ENCODE measurements around the gene SH3RF3. TPM values are rescaled to one million over a fixed set of nuclear protein-coding genes. Genes with fewer than 3 reads are reported as not detected.

The SH3RF3 gene
- polyA plus RNA-seq, 1 of the 3 experiments (the other 2 are of a cell fraction) = 1.9 TPM

- Histone ChIP-seq H4K20me1 (ENCODE audit: insufficient read depth) (peaks cover 5% of the 10 kb centered on the region; the same call in 1 of the 2 replicates), H3K4me3 (ENCODE audit: low read depth in 2 of 2, low read length in 1 of 2) (no peak overlapping the region), H3K4me1 (ENCODE audit: control insufficient read depth in 1 of 2, insufficient read depth in 2 of 2, low read depth in 1 of 2, low read length in 1 of 2) (peaks cover 4 to 9% of the 10 kb centered on the region in 2 experiments; a peak in 1 of 4 replicates), H3K27ac (ENCODE audit: low read depth in 2 of 2, low read length in 1 of 2) (no peak overlapping the region), H3F3A (replicated peaks; ENCODE audit: insufficient read depth) (no peaks in the 10 kb centered on the region), H3K79me2 (ENCODE audit: insufficient read depth) (no peaks in the 10 kb centered on the region), H3K27me3 (ENCODE audit: insufficient read depth) (no peaks in the 10 kb centered on the region), H2AFZ (ENCODE audit: low read depth) (no peak overlapping the region), H3K36me3 (replicated peaks in 1 of 2; ENCODE audit: control insufficient read depth in 1 of 2, insufficient read depth in 2 of 2, low read length in 1 of 2) (no peaks in the 10 kb centered on the region), H3K4me2 (no peak overlapping the region), H3K9me3 (no peaks in the 10 kb centered on the region), H3K9me2 (no peaks in the 10 kb centered on the region), H3K9ac (no peak overlapping the region)
- TF ChIP-seq FOXM1 (IDR thresholded peaks at IDR 0.05; ENCODE audit: low read depth) = no peak
- no peak for TF ChIP-seq JUND (IDR thresholded peaks at IDR 0.05)
- no peak for TF ChIP-seq TAF1 (IDR thresholded peaks at IDR 0.05; ENCODE audit: borderline replicate concordance, low read depth, low read length)
- TF ChIP-seq, protein P1, sequence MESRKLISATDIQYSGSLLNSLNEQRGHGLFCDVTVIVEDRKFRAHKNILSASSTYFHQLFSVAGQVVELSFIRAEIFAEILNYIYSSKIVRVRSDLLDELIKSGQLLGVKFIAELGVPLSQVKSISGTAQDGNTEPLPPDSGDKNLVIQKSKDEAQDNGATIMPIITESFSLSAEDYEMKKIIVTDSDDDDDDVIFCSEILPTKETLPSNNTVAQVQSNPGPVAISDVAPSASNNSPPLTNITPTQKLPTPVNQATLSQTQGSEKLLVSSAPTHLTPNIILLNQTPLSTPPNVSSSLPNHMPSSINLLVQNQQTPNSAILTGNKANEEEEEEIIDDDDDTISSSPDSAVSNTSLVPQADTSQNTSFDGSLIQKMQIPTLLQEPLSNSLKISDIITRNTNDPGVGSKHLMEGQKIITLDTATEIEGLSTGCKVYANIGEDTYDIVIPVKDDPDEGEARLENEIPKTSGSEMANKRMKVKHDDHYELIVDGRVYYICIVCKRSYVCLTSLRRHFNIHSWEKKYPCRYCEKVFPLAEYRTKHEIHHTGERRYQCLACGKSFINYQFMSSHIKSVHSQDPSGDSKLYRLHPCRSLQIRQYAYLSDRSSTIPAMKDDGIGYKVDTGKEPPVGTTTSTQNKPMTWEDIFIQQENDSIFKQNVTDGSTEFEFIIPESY (IDR thresholded peaks at IDR 0.05; ENCODE audit: borderline replicate concordance, low read depth) = no peak
- TF ChIP-seq FOSL2 (IDR thresholded peaks at IDR 0.05; ENCODE audit: borderline replicate concordance, low read depth) = no peak
- TF ChIP-seq POLR2AphosphoS5 (IDR thresholded peaks at IDR 0.05; ENCODE audit: low read depth, low read length) = no peak
- TF ChIP-seq, protein P2, sequence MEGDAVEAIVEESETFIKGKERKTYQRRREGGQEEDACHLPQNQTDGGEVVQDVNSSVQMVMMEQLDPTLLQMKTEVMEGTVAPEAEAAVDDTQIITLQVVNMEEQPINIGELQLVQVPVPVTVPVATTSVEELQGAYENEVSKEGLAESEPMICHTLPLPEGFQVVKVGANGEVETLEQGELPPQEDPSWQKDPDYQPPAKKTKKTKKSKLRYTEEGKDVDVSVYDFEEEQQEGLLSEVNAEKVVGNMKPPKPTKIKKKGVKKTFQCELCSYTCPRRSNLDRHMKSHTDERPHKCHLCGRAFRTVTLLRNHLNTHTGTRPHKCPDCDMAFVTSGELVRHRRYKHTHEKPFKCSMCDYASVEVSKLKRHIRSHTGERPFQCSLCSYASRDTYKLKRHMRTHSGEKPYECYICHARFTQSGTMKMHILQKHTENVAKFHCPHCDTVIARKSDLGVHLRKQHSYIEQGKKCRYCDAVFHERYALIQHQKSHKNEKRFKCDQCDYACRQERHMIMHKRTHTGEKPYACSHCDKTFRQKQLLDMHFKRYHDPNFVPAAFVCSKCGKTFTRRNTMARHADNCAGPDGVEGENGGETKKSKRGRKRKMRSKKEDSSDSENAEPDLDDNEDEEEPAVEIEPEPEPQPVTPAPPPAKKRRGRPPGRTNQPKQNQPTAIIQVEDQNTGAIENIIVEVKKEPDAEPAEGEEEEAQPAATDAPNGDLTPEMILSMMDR (IDR thresholded peaks at IDR 0.05) = no peak
- TF ChIP-seq SMC3 (IDR thresholded peaks at IDR 0.05; ENCODE audit: low read depth, low read length) = no peak
- WGBS (ENCODE audit: low lambda C conversion rate) = 77% methylated on average over 8 of the region's 11 CpGs
- ChIA-PET CTCF (no interaction called here), POLR2A (no interaction called here)
- DNase-seq = no peak
These were observed 166.2 kb downstream of the SH3RF3 start for GRCh38 chr2:109295070-109295780.

DNA sequence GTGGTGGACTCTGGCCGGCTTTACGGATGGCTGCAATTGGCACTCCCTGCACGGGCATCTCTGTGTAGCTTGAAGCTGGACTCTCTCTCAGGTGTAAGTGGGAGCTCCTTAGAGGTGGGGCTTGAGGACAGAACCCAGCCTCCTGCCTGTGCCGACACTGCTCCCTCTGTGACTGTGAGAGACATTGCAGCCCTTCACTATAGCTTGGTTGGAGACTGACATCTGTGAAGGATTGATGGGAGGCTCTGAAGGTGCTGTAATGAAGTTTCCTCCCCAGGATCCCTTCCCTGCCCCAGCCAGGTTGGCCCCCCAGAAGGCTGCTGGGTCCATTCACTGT lies 166.7 kb downstream of the SH3RF3 start:
- H3K4me2 ChIP-seq = no peak overlapping the region
- no peak overlapping the region for H2AFZ ChIP-seq (ENCODE audit: low read depth)
- DNase-seq = no peak
- H3K27me3 ChIP-seq (ENCODE audit: insufficient read depth) = no peaks in the 10 kb centered on the region
- H3K4me3 ChIP-seq (ENCODE audit: low read depth in 2 of 2, low read length in 1 of 2) = no peak overlapping the region
- H3K9me3 ChIP-seq = no peaks in the 10 kb centered on the region
- WGBS (ENCODE audit: low lambda C conversion rate) = 85% methylated on average over 3 of the region's 4 CpGs
- H3K79me2 ChIP-seq (ENCODE audit: insufficient read depth) = no peaks in the 10 kb centered on the region
- no peak overlapping the region for H3K9ac ChIP-seq
- ChIA-PET CTCF (no interaction called here), POLR2A (no interaction called here)
- no peaks in the 10 kb centered on the region for H3F3A ChIP-seq (replicated peaks; ENCODE audit: insufficient read depth)
- TF ChIP-seq, protein P3, sequence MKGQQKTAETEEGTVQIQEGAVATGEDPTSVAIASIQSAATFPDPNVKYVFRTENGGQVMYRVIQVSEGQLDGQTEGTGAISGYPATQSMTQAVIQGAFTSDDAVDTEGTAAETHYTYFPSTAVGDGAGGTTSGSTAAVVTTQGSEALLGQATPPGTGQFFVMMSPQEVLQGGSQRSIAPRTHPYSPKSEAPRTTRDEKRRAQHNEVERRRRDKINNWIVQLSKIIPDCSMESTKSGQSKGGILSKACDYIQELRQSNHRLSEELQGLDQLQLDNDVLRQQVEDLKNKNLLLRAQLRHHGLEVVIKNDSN (IDR thresholded peaks at IDR 0.05; ENCODE audit: borderline replicate concordance, low read depth) = no peak
- no peak for TF ChIP-seq NRF1 (IDR thresholded peaks at IDR 0.05; ENCODE audit: low read depth, low read length)
- no peak for TF ChIP-seq RFX5 (IDR thresholded peaks at IDR 0.05; ENCODE audit: low read length)
- TF ChIP-seq SMC3 (IDR thresholded peaks at IDR 0.05; ENCODE audit: low read depth, low read length) = no peak
- peaks cover 3 to 9% of the 10 kb centered on the region in 2 experiments; a peak in 1 of 4 replicates for H3K4me1 ChIP-seq (ENCODE audit: control insufficient read depth in 1 of 2, insufficient read depth in 2 of 2, low read depth in 1 of 2, low read length in 1 of 2)
- H3K36me3 ChIP-seq (replicated peaks in 1 of 2; ENCODE audit: control insufficient read depth in 1 of 2, insufficient read depth in 2 of 2, low read length in 1 of 2) = no peaks in the 10 kb centered on the region
- H3K27ac ChIP-seq (ENCODE audit: low read depth in 2 of 2, low read length in 1 of 2) = no peak overlapping the region
- H4K20me1 ChIP-seq (ENCODE audit: insufficient read depth) = peaks cover 5% of the 10 kb centered on the region; the same call in 1 of the 2 replicates
- H3K9me2 ChIP-seq = no peaks in the 10 kb centered on the region

Data from SK-N-SH (cell line).